K562 (cell line): ENCODE data around the gene RHBG.
A peak's percentile ranks its signal among the peaks of the same experiment; 100 is the strongest.

Experiments
- ARHGAP35 ChIP-seq: fragments of 450-650 bp; IDR thresholded peaks from 2 replicates; pipeline ENCODE4 v1.6.1; 2018; ENCODE audit not compliant: partially characterized antibody
- ATF7 ChIP-seq: fragments of 450-650 bp; IDR thresholded peaks from 2 replicates; pipeline ENCODE4 v1.7.1; 2014; ENCODE audit warnings: mild to moderate bottlenecking, moderate library complexity
- CBX8 ChIP-seq: fragments of 200-600 bp; sonication (generic); IDR thresholded peaks from 2 replicates; pipeline ENCODE4 v1.6.1; 2012; ENCODE audit warnings: borderline replicate concordance, mixed run types, low read depth, mild to moderate bottlenecking, moderate library complexity, mixed read lengths, low read length, control low read depth, inconsistent platforms; ENCODE audit not compliant: poor library complexity, severe bottlenecking; ENCODE audit errors: extremely low read depth
- CTCF ChIP-seq, 3 experiments: IDR thresholded peaks in 2 of 3; conservative IDR thresholded peaks in 1 of 3; 2 replicates each; pipeline ENCODE4 v1.5.1; 2011 to 2012; ENCODE audit warnings: low read length in 3 of 3, mild to moderate bottlenecking in 3 of 3, control low read depth in 2 of 3, improper control_type of control experiment in 1 of 3, inconsistent platforms in 1 of 3, low read depth in 1 of 3, mixed read lengths in 1 of 3, moderate library complexity in 1 of 3; ENCODE audit not compliant: insufficient read depth in 2 of 3
- EP300 ChIP-seq: IDR thresholded peaks from 2 replicates; pipeline ENCODE4 v1.6.1; 2012; ENCODE audit warnings: low read length, improper control_type of control experiment
- GABPB2 ChIP-seq: fragments of 250-450 bp; sonication (Bioruptor Pico); conservative IDR thresholded peaks from 2 replicates; pipeline ENCODE4 v1.5.1; 2021; ENCODE audit warnings: mild to moderate bottlenecking
- MAX ChIP-seq: sonication (generic); formaldehyde crosslinking; IDR thresholded peaks from 2 replicates; pipeline ENCODE4 v1.9.0; 2022; ENCODE audit warnings: mild to moderate bottlenecking, missing genetic modification reagents
- NCOA2 ChIP-seq, 2 experiments: fragments of 450-650 bp; IDR thresholded peaks; 2 replicates each; pipeline ENCODE4 v1.6.1; 2018; ENCODE audit warnings: mild to moderate bottlenecking in 2 of 2, moderate library complexity in 1 of 2; ENCODE audit not compliant: partially characterized antibody in 2 of 2
- PCBP2 ChIP-seq: fragments of 200-400 bp; formaldehyde crosslinking; IDR thresholded peaks from 2 replicates; pipeline ENCODE4 v1.6.1; 2018; ENCODE audit warnings: low read length, low read depth, mild to moderate bottlenecking, moderate library complexity; ENCODE audit not compliant: poor library complexity, severe bottlenecking
- POLR2AphosphoS2 ChIP-seq: IDR thresholded peaks from 2 replicates; pipeline ENCODE4 v1.6.1; 2012; ENCODE audit warnings: low read length, improper control_type of control experiment
- TRIM25 ChIP-seq: fragments of 450-650 bp; IDR thresholded peaks from 2 replicates; pipeline ENCODE4 v1.7.0; 2016; ENCODE audit warnings: borderline replicate concordance
- YBX1 ChIP-seq: fragments of 450-650 bp; IDR thresholded peaks from 2 replicates; pipeline ENCODE4 v1.7.1; 2016; ENCODE audit warnings: mild to moderate bottlenecking
- ZNF3 ChIP-seq: fragments of 250-450 bp; sonication (Bioruptor Pico); IDR thresholded peaks from 2 replicates; pipeline ENCODE4 v1.5.0; 2021; ENCODE audit warnings: mild to moderate bottlenecking, moderate library complexity

GRCh38 chr1:156319664-156320063, 49.3 kb upstream of the RHBG start:
- TF ChIP-seq CTCF (IDR thresholded peaks at IDR 0.05 in 2 of 3, conservative IDR thresholded peaks at IDR 0.05 in 1 of 3; ENCODE audit: insufficient read depth in 2 of 3, low read depth in 1 of 3, low read length in 3 of 3) = peak; percentile 25 to 55 (median 54); a peak in 4 of 6 replicates
- TF ChIP-seq MAX = no peak
- no peak for TF ChIP-seq TRIM25
- TF ChIP-seq ARHGAP35 = no peak
- TF ChIP-seq PCBP2 = no peak
- TF ChIP-seq POLR2AphosphoS2 = no peak
- no peak for TF ChIP-seq EP300
- no peak for TF ChIP-seq GABPB2 (CRISPR knock-in tag)
- TF ChIP-seq YBX1 = no peak
- TF ChIP-seq NCOA2 (IDR thresholded peaks at IDR 0.05; ENCODE audit: partially characterized antibody in 2 of 2) = no peak
- no peak for TF ChIP-seq ATF7
- no peak for TF ChIP-seq ZNF3 (CRISPR knock-in tag)
- no peak for TF ChIP-seq CBX8
